Keratinocyte (primary cell): ENCODE measurements around the gene GIT2. TPM values are rescaled to one million over a fixed set of nuclear protein-coding genes. Genes with fewer than 3 reads are reported as not detected.
A peak's percentile ranks its signal among the peaks of the same experiment; 100 is the strongest.

Experiments
- DNase-seq: peaks from one replicate; pipeline ENCODE4 v3.0.0-alpha.2; 2011; ENCODE audit warnings: low read depth, missing footprints, low spot score
- FAIRE-seq: peaks from 2 replicates; lab custom pipeline; 2011; peaks lifted over from hg19 to GRCh38; lab: Jason Lieb, UNC
- H2AFZ ChIP-seq: 2 replicates; pipeline ENCODE4 v1.6.0; 2012; ENCODE audit warnings: low read length, control low read depth, inconsistent platforms; ENCODE audit not compliant: control insufficient read depth
- H3K27ac ChIP-seq: 2 replicates; pipeline ENCODE4 v1.5.1; 2011; ENCODE audit warnings: low read length; ENCODE audit not compliant: control insufficient read depth, insufficient read depth
- H3K27me3 ChIP-seq: 3 replicates; pipeline ENCODE4 v1.6.0; 2011; ENCODE audit warnings: low read length; ENCODE audit not compliant: control insufficient read depth, insufficient read depth; ENCODE audit errors: extremely low read depth
- H3K36me3 ChIP-seq, 2 experiments: 2 replicates in 1 of 2; 3 replicates in 1 of 2; pipeline ENCODE4 v1.5.1; 2011; ENCODE audit warnings: low read length in 2 of 2, mild to moderate bottlenecking in 1 of 2; ENCODE audit not compliant: control insufficient read depth in 2 of 2, insufficient read depth in 2 of 2; ENCODE audit errors: extremely low read depth in 1 of 2
- H3K4me1 ChIP-seq: 3 replicates; pipeline ENCODE4 v1.5.1; 2011; ENCODE audit warnings: low read length; ENCODE audit not compliant: control insufficient read depth, insufficient read depth; ENCODE audit errors: extremely low read depth
- H3K4me2 ChIP-seq: 3 replicates; pipeline ENCODE4 v1.6.0; 2011; ENCODE audit warnings: low read depth, low read length; ENCODE audit not compliant: control insufficient read depth, insufficient read depth; ENCODE audit errors: extremely low read depth
- H3K4me3 ChIP-seq, 3 experiments: fragments of 200-600 bp in 1 of 3; sonication (generic) in 1 of 3; 2 replicates in 2 of 3; 3 replicates in 1 of 3; pipeline ENCODE4 v1.5.1; 2011 to 2016; ENCODE audit warnings: low read length in 3 of 3, mild to moderate bottlenecking in 3 of 3, control low read depth in 2 of 3, inconsistent platforms in 1 of 3, low read depth in 1 of 3, mixed read lengths in 1 of 3, mixed run types in 1 of 3, moderate library complexity in 1 of 3; ENCODE audit not compliant: control insufficient read depth in 2 of 3, insufficient read depth in 2 of 3; ENCODE audit errors: extremely low read depth in 1 of 3
- H3K79me2 ChIP-seq: 2 replicates; pipeline ENCODE4 v1.6.0; 2012; ENCODE audit warnings: low read length; ENCODE audit not compliant: control insufficient read depth, insufficient read depth
- H3K9ac ChIP-seq: 3 replicates; pipeline ENCODE4 v1.6.0; 2011; ENCODE audit warnings: low read length; ENCODE audit not compliant: control insufficient read depth, insufficient read depth; ENCODE audit errors: extremely low read depth
- H3K9me1 ChIP-seq: 3 replicates; pipeline ENCODE4 v1.6.0; 2011; ENCODE audit warnings: low read length; ENCODE audit not compliant: control insufficient read depth, insufficient read depth; ENCODE audit errors: extremely low read depth
- H3K9me3 ChIP-seq: 2 replicates; pipeline ENCODE4 v1.5.1; 2012; ENCODE audit warnings: low read depth, low read length; ENCODE audit not compliant: control insufficient read depth
- H4K20me1 ChIP-seq: 3 replicates; pipeline ENCODE4 v1.6.0; 2011; ENCODE audit warnings: low read length; ENCODE audit not compliant: control insufficient read depth, insufficient read depth; ENCODE audit errors: extremely low read depth
- CTCF ChIP-seq, 3 experiments: IDR thresholded peaks in 1 of 3; conservative IDR thresholded peaks in 1 of 3; optimal IDR thresholded peaks in 1 of 3; 2 replicates in 2 of 3; 3 replicates in 1 of 3; pipeline versions ENCODE3 to v1.5.1; 2011; ENCODE audit warnings: low read length in 3 of 3, mild to moderate bottlenecking in 3 of 3, moderate library complexity in 2 of 3, control low read depth in 1 of 3, inconsistent platforms in 1 of 3; ENCODE audit not compliant: insufficient read depth in 2 of 3; ENCODE audit errors: extremely low read depth in 1 of 3
- EZH2 ChIP-seq: IDR thresholded peaks from one replicate; pipeline ENCODE4 v1.6.1; 2012; ENCODE audit warnings: inconsistent platforms, mild to moderate bottlenecking, low read length, moderate library complexity
- dilution Hi-C: fragments of 300-500 bp; cut with MboI; formaldehyde crosslinking; loops from one replicate; pipeline ENCODE4 v1.7.0; 2020; ENCODE audit warnings: low sequenced_read_pairs; ENCODE audit not compliant: extremely low pct_ligation_motif_present
- polyA plus RNA-seq, 5 experiments: library from polyadenylated mRNA; depleted of rRNA in 3 of 5; stranded (reverse) in 3 of 5; stranded (forward) in 1 of 5; unstranded in 1 of 5; fragments of >200 nt; gene quantifications; 1 replicate in 1 of 5; 2 replicates in 3 of 5; 3 replicates in 1 of 5; pipeline versions ENCODE4 v1.2.1 to v1.2.3, GENCODE V29; 2011 to 2012; ENCODE audit warnings: missing spikeins in 2 of 5, low read depth in 1 of 5, low replicate concordance in 1 of 5

GIT2 gene
- polyA plus RNA-seq, 1 donor (not counting 4 experiments of a cell fraction or from before 2014, with no cell fraction given) = 25.9 TPM

- H3K9ac ChIP-seq = peak overlapping the region; percentile 80
- peak overlapping the region; percentile 99 for H2AFZ ChIP-seq
- dilution Hi-C loops = no loop called here
- H3K9me1 ChIP-seq = no peaks in the 10 kb centered on the region
- FAIRE-seq = no peak
- H3K9me3 ChIP-seq = no peaks in the 10 kb centered on the region
- H3K27me3 ChIP-seq = no peaks in the 10 kb centered on the region
- H3K79me2 ChIP-seq = peaks cover 56% of the 10 kb centered on the region
- H3K4me1 ChIP-seq = peaks cover 22% of the 10 kb centered on the region
- H4K20me1 ChIP-seq = no peaks in the 10 kb centered on the region
- peak overlapping the region; percentile 54 for H3K27ac ChIP-seq
- no peak for DNase-seq
- TF ChIP-seq EZH2 (no peak), CTCF (optimal IDR thresholded peaks at IDR 0.05 in 1 of 3, IDR thresholded peaks at IDR 0.05 in 1 of 3, conservative IDR thresholded peaks at IDR 0.05 in 1 of 3; ENCODE audit: extremely low read depth in 1 of 3, insufficient read depth in 2 of 3, low read length in 3 of 3) (no peak)
- H3K4me3 ChIP-seq = peak overlapping the region; percentile 96 to 99 (median 97)
- peaks cover 4 to 5% of the 10 kb centered on the region in 2 experiments for H3K36me3 ChIP-seq
- peak overlapping the region; percentile 99 for H3K4me2 ChIP-seq
These were observed 845 bp downstream of the GIT2 start for GRCh38 chr12:109995361-109995685.

DNA sequence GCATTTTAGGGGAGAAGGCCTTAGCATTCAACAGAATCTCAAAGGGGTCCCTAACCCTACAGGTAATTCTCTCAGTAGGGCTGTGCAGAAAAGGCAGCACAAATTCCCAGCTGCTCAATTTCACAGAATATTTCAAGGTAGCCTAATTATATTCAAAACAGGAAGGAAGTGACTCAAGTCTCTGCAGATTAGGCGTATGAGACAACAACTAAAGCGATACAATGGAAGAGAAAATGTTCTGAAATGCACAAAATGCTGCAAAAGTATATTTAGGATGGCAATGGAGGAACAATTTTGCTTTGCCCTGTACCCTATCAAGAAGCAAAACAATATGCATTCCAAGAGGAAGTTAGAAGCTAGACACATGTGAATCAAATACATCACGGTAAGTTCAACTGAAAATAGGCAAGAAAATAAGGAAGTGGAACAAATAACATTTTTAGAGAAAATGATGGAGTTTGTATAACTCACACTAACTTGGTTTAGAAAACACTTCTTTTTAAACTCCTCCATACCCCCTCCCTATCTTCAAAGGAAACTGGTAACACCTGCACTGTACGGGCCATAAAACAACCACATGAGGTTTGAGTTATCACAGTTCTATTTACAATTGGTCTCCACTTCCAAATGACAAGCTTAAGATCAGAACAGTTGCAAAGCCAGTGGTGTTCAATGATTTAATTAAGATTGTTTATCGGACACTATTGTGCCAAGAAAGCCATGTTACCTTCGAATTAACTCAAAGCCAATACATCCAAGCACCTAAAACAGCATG, 1.6 kb downstream of the GIT2 start:
- no peak for FAIRE-seq
- dilution Hi-C loops = no loop called here
- TF ChIP-seq CTCF (optimal IDR thresholded peaks at IDR 0.05 in 1 of 3, IDR thresholded peaks at IDR 0.05 in 1 of 3, conservative IDR thresholded peaks at IDR 0.05 in 1 of 3; ENCODE audit: extremely low read depth in 1 of 3, insufficient read depth in 2 of 3, low read length in 3 of 3) = no peak
- TF ChIP-seq EZH2 = no peak

More for the DNA sequence above, 1.6 kb downstream of the GIT2 start:
- no peaks in the 10 kb centered on the region for H4K20me1 ChIP-seq
- H3K36me3 ChIP-seq = peaks cover 4 to 7% of the 10 kb centered on the region in 2 experiments
- peak overlapping the region; percentile 80 for H3K9ac ChIP-seq
- H2AFZ ChIP-seq = no peak overlapping the region
- no peaks in the 10 kb centered on the region for H3K9me3 ChIP-seq
- H3K9me1 ChIP-seq = no peaks in the 10 kb centered on the region
- no peaks in the 10 kb centered on the region for H3K27me3 ChIP-seq
- peak overlapping the region; percentile 96 to 99 (median 97) for H3K4me3 ChIP-seq
- H3K4me1 ChIP-seq = peaks cover 22% of the 10 kb centered on the region
- H3K4me2 ChIP-seq = peak overlapping the region; percentile 99
- H3K27ac ChIP-seq = peak overlapping the region; percentile 23
- H3K79me2 ChIP-seq = peaks cover 49% of the 10 kb centered on the region
- no peak for DNase-seq
